GM23248 (cell line): ENCODE data around the gene TMEM129.

Source experiments
- EZH2 ChIP-seq: fragments of 200-600 bp; sonication (generic); IDR thresholded peaks from 2 replicates; pipeline ENCODE4 v1.6.1; 2018; ENCODE audit warnings: antibody characterized with exemption, mild to moderate bottlenecking; ENCODE audit not compliant: insufficient read depth, poor library complexity, severe bottlenecking
- EZH2phosphoT487 ChIP-seq: fragments of 200-600 bp; sonication (generic); IDR thresholded peaks from 2 replicates; pipeline ENCODE4 v1.6.1; 2018; ENCODE audit warnings: antibody characterized with exemption, moderate library complexity, mild to moderate bottlenecking, low read depth; ENCODE audit not compliant: insufficient read depth

GRCh38 chr4:1753697-1754311 is 32.7 kb upstream of the TMEM129 start:
- TF ChIP-seq EZH2 (no peak), EZH2phosphoT487 (no peak)
